Iris pigment epithelial cell (primary cell): ENCODE measurements around the gene C4orf54.

Experiments
- DNase-seq: peaks from one replicate; pipeline ENCODE4 v3.0.0-alpha.2; 2011; ENCODE audit warnings: low read depth

The C4orf54 gene

GRCh38 chr4:99657798-99658197 lies at the start of gene C4orf54:
TSS of gene C4orf54 (minus strand) at chr4:99657828. CDS start at chr4:99654648, 3,180 bp downstream.
- no peak for DNase-seq

- no peak for DNase-seq
Observed at GRCh38 chr4:99705891-99706290, 48.3 kb upstream of the C4orf54 start.

GRCh38 chr4:99696801-99697200 lies 39.2 kb upstream of the C4orf54 start:
- DNase-seq = no peak

GRCh38 chr4:99693140-99693539 lies 35.5 kb upstream of the C4orf54 start:
- DNase-seq = no peak

- DNase-seq = no peak
Observed at GRCh38 chr4:99690990-99691389, 33.4 kb upstream of the C4orf54 start.

GRCh38 chr4:99690472-99690871 lies 32.8 kb upstream of the C4orf54 start:
- no peak for DNase-seq

- DNase-seq = no peak
Observed at GRCh38 chr4:99687120-99687519, 29.5 kb upstream of the C4orf54 start.

- no peak for DNase-seq
Observed at GRCh38 chr4:99685234-99685633, 27.6 kb upstream of the C4orf54 start.

- DNase-seq = no peak
Observed at GRCh38 chr4:99683895-99684294, 26.3 kb upstream of the C4orf54 start.

- no peak for DNase-seq
Observed at GRCh38 chr4:99679976-99680375, 22.3 kb upstream of the C4orf54 start.

- DNase-seq = no peak
Observed at GRCh38 chr4:99679204-99679603, 21.6 kb upstream of the C4orf54 start.

GRCh38 chr4:99677161-99677560 lies 19.5 kb upstream of the C4orf54 start:
- DNase-seq = no peak

- DNase-seq = no peak
Observed at GRCh38 chr4:99670409-99671073, 12.9 kb upstream of the C4orf54 start.

GRCh38 chr4:99669084-99669483 lies 11.5 kb upstream of the C4orf54 start:
- DNase-seq = peak; percentile 6

- no peak for DNase-seq
Observed at GRCh38 chr4:99668472-99668871, 10.8 kb upstream of the C4orf54 start.

- DNase-seq = no peak
Observed at GRCh38 chr4:99665983-99666382, 8.4 kb upstream of the C4orf54 start.

GRCh38 chr4:99664716-99665115 lies 7.1 kb upstream of the C4orf54 start:
- DNase-seq = no peak

- DNase-seq = no peak
Observed at GRCh38 chr4:99661907-99662306, 4.3 kb upstream of the C4orf54 start.

GRCh38 chr4:99658666-99659065 lies 1.0 kb upstream of the C4orf54 start:
- DNase-seq = no peak

- peak; percentile 51 for DNase-seq
Observed at GRCh38 chr4:99655308-99656081, 2.1 kb downstream of the C4orf54 start.

GRCh38 chr4:99654361-99654761 lies 3.3 kb downstream of the C4orf54 start:
- no peak for DNase-seq

- no peak for DNase-seq
Observed at GRCh38 chr4:99653916-99654315, 3.7 kb downstream of the C4orf54 start.

- no peak for DNase-seq
Observed at GRCh38 chr4:99652596-99653436, 4.8 kb downstream of the C4orf54 start.
